Measurements from ENCODE around the gene NCOA7.

GRCh38 chr6:125819535-125820326 lies 29.0 kb downstream of the NCOA7 start:
- TF ChIP-seq RAD21 (IDR thresholded peaks at IDR 0.05; ENCODE audit: low read length) = no peak
- no peak for TF ChIP-seq REST (IDR thresholded peaks at IDR 0.05; ENCODE audit: low read depth, low read length)
- no peak for TF ChIP-seq RCOR1 (IDR thresholded peaks at IDR 0.05; ENCODE audit: low read length)
- no peak for TF ChIP-seq POLR2AphosphoS5 (IDR thresholded peaks at IDR 0.05; ENCODE audit: low read depth, low read length)
- no peak for TF ChIP-seq USF2 (IDR thresholded peaks at IDR 0.05; ENCODE audit: borderline replicate concordance, low read depth, low read length)
- TF ChIP-seq NRF1 (IDR thresholded peaks at IDR 0.05; ENCODE audit: low read depth, low read length) = no peak
- no peak for TF ChIP-seq CTCF (IDR thresholded peaks at IDR 0.05)
- TF ChIP-seq USF1 (IDR thresholded peaks at IDR 0.05; ENCODE audit: borderline replicate concordance, low read depth) = no peak
- no peak for TF ChIP-seq EZH2phosphoT487 (IDR thresholded peaks at IDR 0.05; ENCODE audit: borderline replicate concordance, low read depth)
- no peak for TF ChIP-seq EP300 (IDR thresholded peaks at IDR 0.05; ENCODE audit: borderline replicate concordance in 1 of 2, low read depth in 1 of 2, low read length in 1 of 2)
- TF ChIP-seq GABPA (IDR thresholded peaks at IDR 0.05; ENCODE audit: low read depth) = no peak
- no peak for TF ChIP-seq CHD2 (IDR thresholded peaks at IDR 0.05; ENCODE audit: low read length, partially characterized antibody)
- TF ChIP-seq ELF1 (IDR thresholded peaks at IDR 0.05) = no peak

Data from SK-N-SH (cell line).